ENCODE measurements around the gene S1PR4.

Gene S1PR4, protein sequence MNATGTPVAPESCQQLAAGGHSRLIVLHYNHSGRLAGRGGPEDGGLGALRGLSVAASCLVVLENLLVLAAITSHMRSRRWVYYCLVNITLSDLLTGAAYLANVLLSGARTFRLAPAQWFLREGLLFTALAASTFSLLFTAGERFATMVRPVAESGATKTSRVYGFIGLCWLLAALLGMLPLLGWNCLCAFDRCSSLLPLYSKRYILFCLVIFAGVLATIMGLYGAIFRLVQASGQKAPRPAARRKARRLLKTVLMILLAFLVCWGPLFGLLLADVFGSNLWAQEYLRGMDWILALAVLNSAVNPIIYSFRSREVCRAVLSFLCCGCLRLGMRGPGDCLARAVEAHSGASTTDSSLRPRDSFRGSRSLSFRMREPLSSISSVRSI

DNA sequence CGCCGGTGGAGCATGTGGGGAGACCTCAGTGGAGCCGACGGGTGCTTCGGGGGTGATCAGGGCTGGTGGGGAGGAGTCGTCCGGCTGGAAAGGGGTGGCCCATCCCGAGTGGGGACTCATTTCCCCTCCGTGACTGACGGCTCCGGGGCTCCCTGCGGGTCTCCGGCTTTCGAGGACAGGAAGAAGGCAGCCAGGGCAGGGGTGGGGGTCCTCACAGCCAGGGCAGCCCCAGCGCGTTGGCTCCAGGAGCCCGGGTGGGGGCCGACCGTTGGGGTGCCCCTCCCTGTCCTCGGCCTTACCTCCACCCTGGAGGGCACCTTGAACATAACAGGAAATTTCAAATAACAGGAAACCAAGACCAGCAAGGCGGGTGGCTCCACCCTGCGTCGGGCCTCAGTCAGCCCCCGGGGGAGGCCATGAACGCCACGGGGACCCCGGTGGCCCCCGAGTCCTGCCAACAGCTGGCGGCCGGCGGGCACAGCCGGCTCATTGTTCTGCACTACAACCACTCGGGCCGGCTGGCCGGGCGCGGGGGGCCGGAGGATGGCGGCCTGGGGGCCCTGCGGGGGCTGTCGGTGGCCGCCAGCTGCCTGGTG, at the start of gene S1PR4:
Gene S1PR4 (plus strand): TSS at position 393 of the 596 bp plus-strand sequence. CDS start 24 bp downstream, at position 417.
- DNase-seq (ENCODE audit: low read depth in 2 of 2): peak; percentile 26 to 32

DNA sequence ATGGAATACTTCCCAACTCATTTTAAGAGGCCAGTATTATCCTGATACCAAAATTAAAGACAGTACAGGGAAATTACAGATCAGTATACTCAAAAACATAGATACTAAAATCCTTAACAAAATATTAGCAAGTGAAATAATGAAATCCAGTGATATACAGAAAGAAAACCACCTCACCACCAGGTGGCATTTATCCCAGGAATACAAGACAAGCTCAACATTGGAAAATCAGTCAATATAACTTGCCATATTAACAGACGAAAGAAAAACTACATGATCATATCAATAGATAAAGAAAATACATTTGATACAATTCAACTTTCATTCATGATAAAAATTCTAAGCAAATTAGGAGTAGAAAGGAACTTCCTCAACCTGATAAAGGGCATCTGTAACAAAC, 49.5 kb upstream of the S1PR4 start:
- no peak for DNase-seq (ENCODE audit: low read depth in 2 of 2)

DNA sequence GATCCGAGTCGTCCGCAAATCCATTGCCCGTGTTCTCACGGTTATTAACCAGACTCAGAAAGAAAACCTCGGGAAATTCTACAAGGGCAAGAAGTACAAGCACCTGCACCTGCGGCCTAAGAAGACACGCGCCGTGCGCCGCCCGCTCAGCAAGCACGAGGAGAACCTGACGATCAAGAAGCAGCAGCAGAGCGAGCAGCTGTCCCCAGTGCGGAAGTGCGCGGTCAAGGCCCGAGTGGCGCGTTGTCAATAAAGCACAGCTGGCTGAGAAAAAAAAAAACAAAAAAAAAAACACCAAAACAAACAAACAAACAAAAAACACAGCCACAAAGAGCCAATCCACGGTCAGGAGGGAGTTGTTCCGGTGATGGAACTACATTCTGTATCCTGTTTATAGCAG, 47.4 kb upstream of the S1PR4 start:
- no peak for DNase-seq (ENCODE audit: low read depth in 2 of 2)

DNA sequence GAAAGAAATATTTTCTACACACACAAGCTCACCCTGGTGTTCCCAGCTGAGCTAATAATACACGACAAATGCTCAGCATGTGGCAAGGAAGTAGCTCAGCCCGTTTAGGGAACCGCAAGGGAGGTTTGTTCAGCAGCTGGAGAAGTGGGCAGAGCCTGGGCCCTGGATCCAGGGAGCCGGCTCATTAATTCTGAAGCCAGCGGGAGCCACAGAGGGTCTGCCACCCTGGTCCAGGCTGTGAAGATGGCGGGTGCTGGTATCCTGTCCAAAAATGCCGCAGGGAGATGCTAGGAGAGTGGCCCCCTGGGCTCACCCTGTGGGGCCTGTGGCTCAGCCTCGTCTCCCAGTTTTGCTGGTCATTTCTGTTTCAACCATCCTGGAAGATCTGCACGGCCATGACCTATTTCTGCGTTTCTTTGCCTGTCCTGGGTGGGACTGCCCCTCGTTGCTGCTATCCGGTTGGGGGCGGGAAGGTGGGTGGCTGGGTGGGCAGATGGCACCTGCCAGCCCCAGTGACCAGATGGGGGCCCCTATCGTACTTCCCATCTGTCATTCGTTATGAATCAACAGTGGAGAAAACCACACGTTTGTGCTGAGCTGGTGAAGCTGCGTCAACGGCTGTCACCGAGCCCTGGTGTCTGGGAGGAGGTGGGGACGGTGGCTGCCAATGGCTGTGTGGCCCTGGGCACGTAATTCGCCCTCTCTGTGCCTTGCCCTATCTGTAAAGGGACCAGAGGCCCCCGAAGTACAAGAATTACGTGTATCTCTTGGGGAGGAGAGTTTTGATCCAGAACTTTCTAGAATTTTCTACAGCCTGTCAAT, 45.4 kb upstream of the S1PR4 start:
- peak; percentile 58 to 69 for DNase-seq (ENCODE audit: low read depth in 2 of 2)

DNA sequence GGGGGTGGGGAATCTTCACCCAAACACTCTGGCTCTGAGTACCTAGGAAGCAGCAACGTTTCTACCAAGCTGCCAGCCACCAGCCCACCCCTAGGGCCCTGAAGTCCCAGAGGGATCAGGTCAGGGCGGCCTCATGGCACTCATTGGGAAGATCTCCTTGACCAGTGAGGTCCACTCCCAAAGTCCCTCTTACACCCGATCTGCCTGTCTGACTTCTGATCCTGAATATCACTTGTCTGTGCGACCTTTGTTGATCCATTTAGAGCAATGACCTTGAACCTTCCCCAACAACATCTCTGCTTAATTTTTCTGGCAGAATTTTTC, 44.8 kb upstream of the S1PR4 start:
- no peak for DNase-seq (ENCODE audit: low read depth in 2 of 2)

DNA sequence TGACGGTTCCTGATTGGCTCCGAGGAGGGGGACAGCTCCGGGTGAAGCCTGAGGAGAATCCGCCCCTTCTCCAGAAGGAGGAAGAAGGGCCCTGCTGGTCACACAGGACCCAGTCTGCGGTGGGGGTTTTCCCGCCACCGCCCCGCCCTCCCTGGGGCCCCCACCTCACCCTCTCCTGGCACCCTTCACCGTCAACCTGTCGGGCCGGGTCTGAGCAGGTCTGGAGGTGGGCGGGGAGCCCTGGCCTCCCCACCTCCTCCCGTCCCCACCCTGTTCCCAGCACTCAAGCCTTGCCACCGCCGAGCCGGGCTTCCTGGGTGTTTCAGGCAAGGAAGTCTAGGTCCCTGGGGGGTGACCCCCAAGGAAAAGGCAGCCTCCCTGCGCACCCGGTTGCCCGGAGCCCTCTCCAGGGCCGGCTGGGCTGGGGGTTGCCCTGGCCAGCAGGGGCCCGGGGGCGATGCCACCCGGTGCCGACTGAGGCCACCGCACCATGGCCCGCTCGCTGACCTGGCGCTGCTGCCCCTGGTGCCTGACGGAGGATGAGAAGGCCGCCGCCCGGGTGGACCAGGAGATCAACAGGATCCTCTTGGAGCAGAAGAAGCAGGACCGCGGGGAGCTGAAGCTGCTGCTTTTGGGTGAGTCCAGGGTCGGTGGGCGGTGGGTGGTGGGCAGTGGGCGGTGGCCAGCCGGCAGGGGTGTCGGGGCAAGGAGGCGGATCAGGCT, 42.4 kb upstream of the S1PR4 start, which contains the start of gene GNA15:
Gene GNA15 (plus strand): TSS at position 73 of the 723 bp plus-strand sequence. CDS start 418 bp downstream, at position 491.
- no peak for DNase-seq (ENCODE audit: low read depth in 2 of 2)

DNA sequence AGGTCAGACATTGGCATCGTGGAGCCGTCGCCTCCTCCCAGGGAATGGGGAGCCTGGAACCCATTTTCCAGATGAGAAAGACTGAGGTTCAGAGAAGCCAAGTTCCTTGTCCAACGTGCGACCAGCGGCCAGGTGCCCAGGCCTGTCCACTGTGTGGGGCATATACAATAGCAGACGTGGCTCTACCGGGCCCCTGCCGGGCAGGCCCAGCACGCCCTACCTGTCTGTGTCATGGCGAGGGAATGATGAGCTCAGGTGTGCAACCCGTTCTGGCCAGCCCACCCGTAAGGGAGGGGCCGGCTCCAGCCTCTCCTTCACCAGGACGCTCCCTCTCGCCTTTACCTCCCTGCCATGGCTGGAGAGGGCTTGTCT, 41.9 kb upstream of the S1PR4 start:
- DNase-seq (ENCODE audit: low read depth in 2 of 2): no peak

DNA sequence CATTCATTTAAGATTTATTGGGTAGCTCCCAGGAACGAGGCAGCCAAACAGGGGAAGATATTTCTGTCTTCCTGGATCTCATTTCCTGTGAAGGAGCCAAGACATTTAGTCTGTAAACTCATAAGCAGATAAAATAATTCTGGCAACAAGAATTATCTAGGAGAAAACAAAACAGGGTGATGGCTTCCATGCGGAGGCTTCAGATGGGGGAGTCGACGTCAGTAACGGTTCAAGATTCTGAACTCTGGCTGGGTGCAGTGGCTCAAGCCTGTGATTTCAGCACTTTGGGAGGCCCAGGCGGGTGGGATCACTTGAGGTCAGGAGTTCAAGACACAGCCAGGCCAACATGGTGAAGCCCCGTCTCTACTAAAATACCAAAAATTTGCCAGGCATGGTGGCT, 41.5 kb upstream of the S1PR4 start:
- no peak for DNase-seq (ENCODE audit: low read depth in 2 of 2)

DNA sequence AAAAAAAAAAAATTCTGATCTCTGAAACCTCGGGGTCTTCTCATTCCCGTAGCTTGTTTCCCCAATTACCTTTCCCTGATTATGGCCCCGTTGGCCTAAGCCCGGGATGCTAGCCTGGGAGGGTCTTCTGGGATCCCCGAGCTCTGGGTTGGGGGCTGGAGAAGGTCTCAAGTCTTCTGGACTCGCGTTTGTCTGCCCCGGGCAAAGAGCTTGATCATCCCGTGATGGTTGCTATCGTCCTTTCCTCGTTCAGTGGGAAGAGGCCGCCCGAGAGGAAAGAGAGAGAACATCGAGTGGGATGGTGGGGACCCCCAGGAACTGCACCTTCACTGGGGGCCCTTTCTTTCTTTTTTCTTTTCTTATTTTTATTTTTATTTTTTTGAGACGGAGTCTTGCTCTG, 40.3 kb upstream of the S1PR4 start:
- DNase-seq (ENCODE audit: low read depth in 2 of 2): no peak

DNA sequence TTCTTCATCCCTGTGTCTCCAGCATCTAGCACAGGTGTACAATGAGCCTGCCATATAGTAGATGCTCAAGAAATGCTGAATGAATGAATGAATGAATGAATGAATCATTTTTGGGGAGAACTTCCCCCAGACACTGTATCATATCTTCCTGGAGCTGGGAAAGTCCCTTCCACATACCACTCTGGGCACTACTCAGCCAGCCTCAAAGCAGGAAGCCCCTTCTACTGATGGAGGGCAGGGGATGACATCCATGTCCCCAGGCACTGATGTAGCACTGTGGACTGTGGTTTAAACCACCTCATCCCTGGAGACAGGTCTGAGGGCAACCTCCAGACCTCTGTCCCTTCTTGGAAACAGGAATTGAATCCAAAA, 37.9 kb upstream of the S1PR4 start:
- DNase-seq (ENCODE audit: low read depth in 2 of 2): no peak

DNA sequence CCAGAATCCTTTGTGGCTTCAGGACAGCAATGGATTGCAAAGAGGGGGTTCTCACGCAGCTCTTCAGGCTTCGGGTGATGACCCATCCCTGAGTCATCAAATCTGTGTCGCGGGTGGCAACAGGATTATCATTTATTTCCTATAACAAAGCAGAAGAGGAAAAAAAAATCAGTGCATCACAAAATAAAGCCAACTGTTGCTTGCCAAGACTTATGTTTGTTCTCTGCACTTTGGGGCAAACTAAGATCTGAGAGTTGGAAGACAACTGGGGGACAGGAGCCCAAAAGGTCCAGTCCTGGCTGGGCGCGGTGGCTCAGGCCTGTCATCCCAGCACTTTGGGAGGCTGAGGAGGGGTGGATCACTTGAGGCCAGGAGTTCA, 36.3 kb upstream of the S1PR4 start:
- DNase-seq (ENCODE audit: low read depth in 2 of 2): peak in 1 of 2 donors; percentile 39

DNA sequence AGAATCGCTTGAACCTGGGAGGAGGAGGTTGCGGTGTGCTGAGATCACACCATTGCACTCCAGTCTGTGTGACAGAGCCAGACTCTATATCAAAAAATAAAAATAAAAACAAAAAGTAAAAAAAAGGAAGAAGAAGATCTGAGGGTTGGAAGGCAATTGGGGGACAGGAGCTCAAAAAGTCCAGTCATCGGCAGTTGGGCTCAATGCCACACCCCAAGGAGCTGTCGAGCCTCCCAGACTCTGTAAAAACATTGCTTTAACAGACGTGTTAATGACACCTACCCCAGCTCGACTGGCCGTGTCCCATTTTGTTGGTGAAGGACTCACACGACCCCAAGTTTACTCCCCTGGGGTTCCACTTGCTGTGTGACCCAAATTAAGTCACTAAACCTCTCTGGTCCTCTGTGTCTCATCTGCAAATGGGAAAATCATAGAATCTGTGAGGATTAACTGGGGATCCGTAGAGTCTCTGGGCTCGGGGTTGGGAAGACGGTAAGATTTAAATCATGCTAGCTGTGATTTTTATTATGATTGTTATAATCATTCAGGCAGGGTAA, 35.7 kb upstream of the S1PR4 start:
- DNase-seq (ENCODE audit: low read depth in 2 of 2): no peak

DNA sequence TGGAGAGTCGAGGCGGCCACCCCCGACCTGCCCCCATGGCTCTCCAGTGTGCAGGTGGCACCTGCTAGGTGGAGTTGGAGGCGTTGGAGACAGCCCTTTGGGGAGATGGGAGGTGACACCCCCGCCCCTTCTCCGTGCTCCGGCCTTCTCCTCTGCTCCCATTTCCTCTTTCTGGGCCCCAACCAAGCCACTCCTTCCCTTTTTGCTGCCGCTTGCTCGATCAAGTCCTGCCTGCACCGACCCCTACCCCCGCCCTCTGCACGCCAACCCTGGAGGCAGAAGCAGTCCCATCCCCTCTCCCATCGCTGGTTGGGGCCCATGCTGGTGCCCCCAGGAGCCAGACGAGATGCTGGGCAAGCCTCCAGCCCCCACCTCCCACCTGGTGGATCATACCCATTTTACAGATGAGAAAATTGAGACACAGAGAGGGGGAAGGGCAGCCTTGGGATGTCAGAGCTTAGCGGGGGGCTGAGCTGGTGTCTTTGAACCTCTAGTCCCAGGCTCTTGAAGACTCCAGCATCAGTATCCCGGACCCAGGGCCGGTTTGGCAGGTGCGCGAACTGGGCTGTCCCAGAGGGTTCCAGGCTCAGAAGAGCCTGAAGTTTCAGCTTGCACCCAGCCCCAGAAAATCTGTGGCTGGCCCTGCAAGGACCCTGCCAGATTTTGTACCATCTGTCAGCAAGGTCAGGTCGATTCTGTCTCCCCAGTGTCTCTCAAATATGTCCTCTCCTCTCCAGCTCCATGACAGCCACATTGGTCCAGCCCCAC, 32.5 kb upstream of the S1PR4 start:
- no peak for DNase-seq (ENCODE audit: low read depth in 2 of 2)

DNA sequence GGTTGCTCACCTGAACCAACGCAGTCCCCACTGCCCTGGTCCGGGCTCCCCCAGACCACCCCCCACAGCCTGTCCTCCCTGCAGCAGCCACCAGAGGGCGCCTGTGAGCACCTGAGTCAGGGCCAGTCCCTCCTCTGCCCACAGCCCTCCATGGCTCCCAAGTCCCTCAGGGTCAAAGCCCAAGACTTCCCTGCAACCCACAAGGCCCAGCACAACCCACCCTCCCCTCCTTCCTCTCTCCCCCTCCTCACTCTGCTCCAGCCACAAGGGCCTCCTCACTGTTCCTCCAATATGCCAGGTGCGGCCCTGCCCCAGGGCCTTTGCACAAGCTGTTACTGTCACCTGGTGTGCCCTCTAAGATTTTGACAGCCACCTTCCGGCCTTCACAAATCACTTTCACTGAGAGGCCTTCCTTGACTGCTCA, 31.9 kb upstream of the S1PR4 start:
- peak in 1 of 2 donors; percentile 35 for DNase-seq (ENCODE audit: low read depth in 2 of 2)

DNA sequence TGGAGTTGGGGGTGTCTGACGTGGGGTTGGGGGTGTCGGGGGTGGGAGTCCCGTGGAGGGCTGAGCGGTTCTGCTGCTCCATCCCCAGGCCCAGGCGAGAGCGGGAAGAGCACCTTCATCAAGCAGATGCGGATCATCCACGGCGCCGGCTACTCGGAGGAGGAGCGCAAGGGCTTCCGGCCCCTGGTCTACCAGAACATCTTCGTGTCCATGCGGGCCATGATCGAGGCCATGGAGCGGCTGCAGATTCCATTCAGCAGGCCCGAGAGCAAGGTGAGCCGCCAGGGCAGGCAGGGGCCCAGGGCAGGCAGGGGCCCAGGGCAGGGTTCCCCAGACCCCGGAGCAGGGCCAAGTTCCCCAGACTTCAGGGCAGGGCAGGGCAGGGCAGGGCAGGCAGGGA, 30.1 kb upstream of the S1PR4 start:
- no peak for DNase-seq (ENCODE audit: low read depth in 2 of 2)

DNA sequence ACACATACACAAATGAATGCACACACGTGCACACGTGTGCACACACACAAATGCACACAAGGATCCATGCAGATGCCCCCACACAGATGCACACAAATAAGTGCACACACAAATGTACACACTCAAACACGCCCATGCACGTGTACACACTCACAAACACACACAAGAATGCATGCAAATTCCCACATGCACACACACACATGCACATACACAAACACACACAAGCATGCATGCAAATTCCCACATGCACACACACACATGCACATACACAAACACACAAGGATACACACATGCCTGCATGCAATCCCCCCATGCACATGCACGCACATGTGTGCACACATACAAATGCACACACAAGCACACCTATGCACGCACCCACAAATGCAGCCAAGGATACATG, 29.5 kb upstream of the S1PR4 start:
- DNase-seq (ENCODE audit: low read depth in 2 of 2): no peak

DNA sequence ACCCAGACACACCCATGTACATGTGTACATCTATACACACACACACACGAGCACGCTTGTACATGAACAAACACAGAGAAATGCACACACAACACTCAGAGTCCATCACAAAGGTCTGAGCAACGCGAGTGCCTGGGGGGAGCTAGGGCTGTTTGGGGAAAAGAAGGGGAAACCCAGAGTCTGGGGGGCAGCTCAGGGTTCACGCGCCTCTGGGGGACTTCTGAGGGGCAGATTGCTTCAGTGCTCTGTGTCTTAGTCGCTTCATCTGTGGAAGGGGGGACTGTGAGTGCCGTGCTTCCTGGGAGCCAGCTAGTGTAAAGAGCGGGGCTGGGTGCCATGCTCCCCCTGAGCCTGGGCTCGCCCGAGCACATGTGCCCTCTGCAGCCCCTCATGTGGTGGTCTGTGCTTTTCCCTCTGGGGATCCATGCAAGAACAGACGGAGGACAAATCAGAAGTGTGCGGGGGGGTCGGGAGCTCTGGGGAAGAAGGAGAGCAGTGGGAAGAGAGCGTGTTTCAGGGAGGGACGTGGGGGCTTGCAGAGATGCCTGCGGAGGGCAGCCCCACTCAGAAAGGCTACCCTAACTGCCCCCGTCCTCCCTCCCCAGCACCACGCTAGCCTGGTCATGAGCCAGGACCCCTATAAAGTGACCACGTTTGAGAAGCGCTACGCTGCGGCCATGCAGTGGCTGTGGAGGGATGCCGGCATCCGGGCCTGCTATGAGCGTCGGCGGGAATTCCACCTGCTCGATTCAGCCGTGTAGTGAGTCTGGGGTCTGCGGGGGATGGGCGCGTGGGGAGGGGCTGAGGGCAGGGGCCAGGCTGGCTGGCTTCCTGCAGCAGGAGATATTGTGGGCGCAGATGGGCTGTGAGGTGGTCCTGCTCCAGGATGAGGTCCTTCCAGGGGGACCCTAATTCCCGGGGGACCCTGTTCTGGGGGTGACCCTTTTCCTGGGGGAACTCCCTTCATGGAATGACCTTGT, 28.8 kb upstream of the S1PR4 start:
- no peak for DNase-seq (ENCODE audit: low read depth in 2 of 2)

DNA sequence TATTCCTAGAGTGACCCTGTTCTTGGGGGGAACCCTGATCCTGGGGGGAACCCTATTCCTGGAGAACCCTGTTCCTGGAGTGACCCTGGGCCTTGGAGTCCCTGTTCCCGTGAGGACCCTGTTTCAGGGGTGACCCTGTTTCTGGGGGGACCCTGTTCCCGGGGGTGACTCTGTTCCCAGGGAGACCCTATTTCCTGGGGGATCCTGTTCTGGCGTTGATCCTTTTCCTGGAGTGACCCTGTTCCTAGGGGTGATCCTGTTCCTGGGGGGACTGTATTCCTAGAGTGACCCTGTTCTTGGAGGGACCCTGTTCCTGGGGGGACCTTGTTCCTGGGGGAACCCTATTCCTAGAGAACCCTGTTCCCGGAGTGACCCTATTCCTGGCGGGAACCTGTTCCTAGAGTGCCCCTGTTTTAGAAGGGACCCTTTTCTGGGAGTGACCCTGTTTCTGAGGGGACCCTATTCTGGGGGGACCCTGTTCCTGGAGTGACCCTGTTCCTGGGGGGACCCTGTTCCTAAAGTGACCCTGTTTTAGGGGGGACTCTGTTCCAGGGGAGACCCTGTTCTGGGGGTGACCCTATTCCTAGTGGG, 27.7 kb upstream of the S1PR4 start:
- DNase-seq (ENCODE audit: low read depth in 2 of 2): no peak
